K562 (cell line): ENCODE data around the gene PLAA. TPM values are rescaled to one million over a fixed set of nuclear protein-coding genes. Genes with fewer than 3 reads are reported as not detected.
A peak's percentile ranks its signal among the peaks of the same experiment; 100 is the strongest.

Experiments
- AFF1 ChIP-seq, 2 experiments: fragments of 450-650 bp; IDR thresholded peaks; 2 replicates each; pipeline ENCODE4 v1.6.1; 2018; ENCODE audit warnings: mild to moderate bottlenecking in 2 of 2, low read depth in 1 of 2; ENCODE audit not compliant: partially characterized antibody in 2 of 2
- CREM ChIP-seq: IDR thresholded peaks from 2 replicates; pipeline ENCODE4 v1.6.1; 2014; ENCODE audit warnings: antibody characterized with exemption, low read depth
- CTCFL ChIP-seq: IDR thresholded peaks from 2 replicates; pipeline ENCODE4 v1.6.1; 2011; ENCODE audit warnings: borderline replicate concordance, low read depth, mild to moderate bottlenecking, moderate library complexity, low read length; ENCODE audit not compliant: insufficient read depth, poor library complexity, severe bottlenecking
- HIVEP1 ChIP-seq: fragments of 250-450 bp; sonication (Bioruptor Pico); IDR thresholded peaks from 2 replicates; pipeline ENCODE4 v1.4.0; 2020; ENCODE audit warnings: mild to moderate bottlenecking
- IRF1 ChIP-seq: sonication (generic); formaldehyde crosslinking; IDR thresholded peaks from 2 replicates; pipeline ENCODE4 v1.8.0; 2022; ENCODE audit warnings: missing genetic modification reagents, mild to moderate bottlenecking, borderline replicate concordance
- JUN ChIP-seq, 2 experiments: sonication (generic) in 1 of 2; formaldehyde crosslinking in 1 of 2; IDR thresholded peaks; 2 replicates each; pipeline versions ENCODE4 v1.6.1 to v1.8.0; 2012 to 2022; ENCODE audit warnings: borderline replicate concordance in 2 of 2, mild to moderate bottlenecking in 2 of 2, improper control_type of control experiment in 1 of 2, low read depth in 1 of 2, low read length in 1 of 2, missing genetic modification reagents in 1 of 2
- SMARCE1 ChIP-seq: fragments of 450-650 bp; IDR thresholded peaks from 2 replicates; pipeline ENCODE4 v1.7.1; 2016; ENCODE audit warnings: mild to moderate bottlenecking
- TGIF2 ChIP-seq: sonication (generic); formaldehyde crosslinking; IDR thresholded peaks from 2 replicates; pipeline ENCODE4 v1.8.1; 2022; ENCODE audit warnings: mild to moderate bottlenecking, missing genetic modification reagents, moderate library complexity
- TRIM24 ChIP-seq, 2 experiments: fragments of 450-650 bp; IDR thresholded peaks; 2 replicates each; pipeline ENCODE4 v1.6.1; 2016
- ZBTB12 ChIP-seq: fragments of 250-450 bp; sonication (Bioruptor Pico); IDR thresholded peaks from 2 replicates; pipeline ENCODE4 v1.4.0; 2020
- ZBTB9 ChIP-seq: fragments of 450-650 bp; formaldehyde crosslinking; IDR thresholded peaks from 2 replicates; pipeline ENCODE4 v1.4.0; 2020; ENCODE audit warnings: mild to moderate bottlenecking, moderate library complexity
- ZFP36 ChIP-seq: fragments of 150-350 bp; IDR thresholded peaks from 2 replicates; pipeline ENCODE4 v1.6.1; 2018; ENCODE audit warnings: low read length, low read depth; ENCODE audit not compliant: partially characterized antibody
- ZNF511 ChIP-seq: sonication (generic); formaldehyde crosslinking; IDR thresholded peaks from 2 replicates; pipeline ENCODE4 v1.8.0; 2022; ENCODE audit warnings: mild to moderate bottlenecking, missing genetic modification reagents
- polyA plus RNA-seq, 8 experiments: library from polyadenylated mRNA; depleted of rRNA in 4 of 8; stranded (reverse) in 5 of 8; unstranded in 3 of 8; fragments of >200 nt; fragmentation: Nextera tagmentation in 2 of 8; fragmentation: Illumina TruSeq in 1 of 8; extraction: Ambion mirVana in 2 of 8; extraction: Trizol in 1 of 8; gene quantifications; 2 replicates each; pipeline versions ENCODE4 v1.2.1 to v1.2.3, GENCODE V29; 2011 to 2014; ENCODE audit warnings: inconsistent platforms in 1 of 8, missing spikeins in 1 of 8
- total RNA-seq, 7 experiments: library from RNA; depleted of rRNA in 6 of 7; stranded (reverse); fragments of >200 nt in 6 of 7; fragmentation: Illumina TruSeq in 2 of 7; extraction: Trizol in 2 of 7; gene quantifications; 2 replicates each; pipeline versions ENCODE4 v1.2.1 to v1.2.3, GENCODE V29; 2011 to 2021; ENCODE audit warnings: low replicate concordance in 1 of 7

The PLAA gene
- total and polyA plus RNA-seq, 9 of the 15 experiments (the other 6 are each of a cell fraction or from before 2014, with no cell fraction given): 3.5 to 20.7 (median 16.6) TPM

GRCh38 chr9:26946753-26947727 lies at the start of gene PLAA (continued):
- TF ChIP-seq ZFP36 (no peak), CTCFL (no peak), TGIF2 (CRISPR knock-in tag) (no peak), CREM (peak; percentile 98), IRF1 (no peak), HIVEP1 (no peak), AFF1 (IDR thresholded peaks at IDR 0.05; ENCODE audit: low read depth in 1 of 2, partially characterized antibody in 2 of 2) (peak in 1 of 2 experiments; percentile 78), SMARCE1 (no peak), ZBTB9 (CRISPR knock-in tag) (no peak), ZBTB12 (CRISPR knock-in tag) (peak; percentile 85), JUN (IDR thresholded peaks at IDR 0.05; ENCODE audit: borderline replicate concordance, low read depth, low read length) (no peak), JUN (CRISPR knock-in tag; IDR thresholded peaks at IDR 0.05; ENCODE audit: borderline replicate concordance) (no peak), ZNF511 (no peak), TRIM24 (IDR thresholded peaks at IDR 0.05) (no peak)
